ENCODE measurements around the gene WIPF2.

- no peak for TF ChIP-seq CTCF (conservative IDR thresholded peaks at IDR 0.05)
- no peak for TF ChIP-seq EZH2 (IDR thresholded peaks at IDR 0.05; ENCODE audit: low read depth)
These were observed 92.5 kb downstream of the WIPF2 start for GRCh38 chr17:40311575-40311974.

Data from PC-9 (cell line).